ENCODE results near the gene C17orf50.

C17orf50 gene

DNA sequence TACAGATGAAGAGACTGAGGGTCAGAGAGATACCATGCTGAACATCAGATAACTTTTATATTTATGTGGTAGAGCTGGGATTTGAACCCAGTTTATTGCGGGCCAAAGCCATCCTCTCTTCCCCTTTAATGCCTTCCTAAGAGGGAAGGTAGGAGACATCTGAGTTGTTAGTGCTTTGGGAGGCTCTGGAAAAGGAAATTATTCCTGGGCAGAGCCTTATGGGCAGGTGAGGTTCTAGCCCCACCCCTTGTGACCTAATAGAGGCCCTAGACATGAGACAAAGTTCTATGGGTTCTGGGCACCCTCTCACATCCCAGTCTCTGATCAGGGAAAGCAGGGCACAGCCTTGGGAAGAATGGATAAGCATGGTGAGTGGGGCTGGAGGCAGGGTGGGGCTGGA, at the start of gene C17orf50:
C17orf50 (plus strand) TSS at position 301 of the 400 bp plus-strand sequence; CDS start at position 356, 55 bp downstream.
- DNase-seq (ENCODE audit: low read depth in 3 of 3): no peak

- DNase-seq (ENCODE audit: low read depth in 3 of 3): no peak
These were observed 49.7 kb upstream of the C17orf50 start for GRCh38 chr17:35710950-35711349.

GRCh38 chr17:35713069-35713728, 47.5 kb upstream of the C17orf50 start:
- no peak for DNase-seq (ENCODE audit: low read depth in 3 of 3)

DNA sequence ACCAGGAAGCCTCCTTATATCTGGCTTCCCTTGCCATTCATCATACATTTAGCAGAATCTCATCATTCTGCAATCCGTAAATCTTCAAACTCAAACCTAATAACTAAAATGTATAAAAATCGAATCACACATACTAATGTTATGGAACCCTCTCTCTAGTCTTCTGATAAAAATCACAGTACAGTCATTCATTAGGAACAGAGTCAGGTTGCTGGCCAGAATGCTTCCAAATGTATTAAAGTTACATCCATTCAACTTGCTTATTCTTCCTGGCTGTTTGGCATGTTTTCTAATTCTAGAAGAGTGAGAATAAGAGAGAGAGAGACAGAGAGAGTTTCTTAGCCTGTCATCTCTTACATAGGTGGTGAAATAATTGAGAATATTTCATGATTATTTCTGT, 45.7 kb upstream of the C17orf50 start:
- no peak for DNase-seq (ENCODE audit: low read depth in 3 of 3)

GRCh38 chr17:35715416-35715815, 45.3 kb upstream of the C17orf50 start:
- no peak for DNase-seq (ENCODE audit: low read depth in 3 of 3)

GRCh38 chr17:35716173-35716572, 44.5 kb upstream of the C17orf50 start:
- DNase-seq (ENCODE audit: low read depth in 3 of 3): no peak

DNA sequence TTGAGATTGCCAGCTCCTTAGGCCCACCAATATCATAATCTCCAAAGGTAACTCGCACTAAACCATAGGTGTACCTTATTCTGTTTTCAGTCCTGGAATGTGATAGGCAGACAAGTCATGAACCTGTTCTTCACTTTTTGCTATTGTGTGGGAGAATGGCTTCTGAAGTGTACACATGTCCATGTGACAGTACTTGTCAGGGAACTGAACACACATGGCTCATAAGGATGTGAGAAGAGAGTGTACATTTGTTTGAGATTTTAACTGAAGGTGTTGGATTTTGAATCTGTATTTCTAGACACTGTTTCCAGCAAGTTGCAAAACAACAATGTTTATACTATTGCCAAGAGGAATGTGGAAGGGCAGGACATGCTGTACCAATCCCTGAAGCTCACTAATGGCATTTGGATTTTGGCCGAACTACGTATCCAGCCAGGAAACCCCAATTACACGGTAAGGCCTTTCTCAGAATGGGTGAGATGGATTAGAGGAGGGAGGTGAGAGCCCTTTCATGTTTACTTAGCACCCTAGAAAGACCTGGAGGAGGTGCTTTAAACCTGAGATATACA, 43.7 kb upstream of the C17orf50 start:
- DNase-seq (ENCODE audit: low read depth in 3 of 3): no peak

DNA sequence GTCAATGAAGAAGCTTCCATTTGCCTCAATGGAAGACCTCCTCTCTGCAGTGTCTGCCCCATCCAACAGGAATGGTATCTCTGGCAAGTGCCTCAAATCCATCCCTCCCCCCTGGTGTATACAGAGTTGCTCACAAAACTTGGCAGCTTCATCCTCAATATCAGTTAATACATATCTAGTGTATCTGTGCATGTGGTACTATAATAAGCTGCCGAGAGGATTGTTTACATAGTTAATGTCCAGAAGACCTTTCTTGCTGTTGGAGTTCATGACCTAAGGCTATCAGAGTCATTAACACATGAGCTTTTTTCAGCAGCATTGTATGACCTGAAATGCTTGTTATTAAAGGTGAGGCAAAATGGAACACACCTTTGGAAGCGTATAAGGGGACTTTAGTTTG, 43.2 kb upstream of the C17orf50 start:
- DNase-seq (ENCODE audit: low read depth in 3 of 3): no peak

GRCh38 chr17:35723735-35724134, 37.0 kb upstream of the C17orf50 start:
- DNase-seq (ENCODE audit: low read depth in 3 of 3): no peak

GRCh38 chr17:35725058-35725457, 35.6 kb upstream of the C17orf50 start:
- no peak for DNase-seq (ENCODE audit: low read depth in 3 of 3)

DNA sequence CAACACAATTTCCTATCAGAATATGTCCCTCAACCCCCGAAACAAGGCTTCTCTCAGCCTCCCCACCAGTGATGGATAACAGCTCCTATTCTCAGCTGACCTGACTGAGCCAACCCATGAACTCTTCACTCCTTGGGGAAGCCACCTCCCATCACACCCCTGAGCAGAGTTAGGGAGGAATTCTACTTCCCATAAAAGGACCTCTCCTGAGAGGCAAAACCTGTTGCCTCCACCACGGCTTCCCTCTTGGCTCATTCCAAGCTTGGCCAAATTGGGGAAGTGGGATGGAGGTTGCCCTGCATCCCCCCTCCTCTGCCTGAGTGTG, 34.9 kb upstream of the C17orf50 start:
- DNase-seq (ENCODE audit: low read depth in 3 of 3): no peak

DNA sequence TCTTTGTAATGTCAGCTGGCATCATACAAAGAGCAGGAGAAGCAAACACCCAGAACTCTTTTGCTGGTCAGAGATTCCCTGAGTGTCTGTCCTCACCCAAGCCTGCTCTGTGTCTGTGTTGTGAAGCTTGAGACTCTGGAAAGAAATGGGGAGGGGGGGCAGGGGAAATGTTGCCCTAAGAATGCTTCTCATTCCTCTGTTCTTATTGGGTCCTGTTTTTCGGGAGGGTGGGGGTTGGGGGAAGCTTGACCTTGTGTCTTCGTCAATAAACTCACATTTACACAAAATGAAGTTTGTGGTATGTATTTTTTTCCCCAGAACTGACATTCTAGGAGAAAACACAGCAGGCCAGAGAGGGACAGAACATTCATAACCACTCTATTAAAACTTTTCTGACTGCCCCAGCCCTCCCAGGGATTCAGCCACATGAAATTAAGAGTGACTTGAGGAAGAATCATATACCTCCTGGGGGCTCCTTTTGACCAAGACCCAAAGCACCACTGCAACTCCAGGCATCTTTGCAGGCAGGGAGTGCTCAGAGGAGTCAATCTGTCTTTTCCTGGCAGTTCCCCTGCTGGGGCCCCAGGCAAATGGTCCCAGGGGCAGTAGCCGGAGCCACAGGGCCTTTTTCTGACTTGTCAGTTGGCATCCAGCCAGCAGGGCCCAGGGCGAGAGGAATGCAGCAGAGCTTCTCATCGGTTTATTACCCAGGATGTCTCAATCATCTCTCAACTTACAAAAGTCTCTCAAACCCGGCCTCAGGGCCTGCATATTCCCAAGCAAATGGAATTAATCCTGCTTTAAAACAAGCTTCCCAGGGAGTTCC, 34.3 kb upstream of the C17orf50 start:
- no peak for DNase-seq (ENCODE audit: low read depth in 3 of 3)

GRCh38 chr17:35726953-35727460, 33.7 kb upstream of the C17orf50 start:
- DNase-seq (ENCODE audit: low read depth in 3 of 3): no peak

- no peak for DNase-seq (ENCODE audit: low read depth in 3 of 3)
These were observed 33.1 kb upstream of the C17orf50 start for GRCh38 chr17:35727635-35728034.

- no peak for DNase-seq (ENCODE audit: low read depth in 3 of 3)
These were observed 32.1 kb upstream of the C17orf50 start for GRCh38 chr17:35728551-35728950.

- no peak for DNase-seq (ENCODE audit: low read depth in 3 of 3)
These were observed 31.3 kb upstream of the C17orf50 start for GRCh38 chr17:35729405-35729833.

DNA sequence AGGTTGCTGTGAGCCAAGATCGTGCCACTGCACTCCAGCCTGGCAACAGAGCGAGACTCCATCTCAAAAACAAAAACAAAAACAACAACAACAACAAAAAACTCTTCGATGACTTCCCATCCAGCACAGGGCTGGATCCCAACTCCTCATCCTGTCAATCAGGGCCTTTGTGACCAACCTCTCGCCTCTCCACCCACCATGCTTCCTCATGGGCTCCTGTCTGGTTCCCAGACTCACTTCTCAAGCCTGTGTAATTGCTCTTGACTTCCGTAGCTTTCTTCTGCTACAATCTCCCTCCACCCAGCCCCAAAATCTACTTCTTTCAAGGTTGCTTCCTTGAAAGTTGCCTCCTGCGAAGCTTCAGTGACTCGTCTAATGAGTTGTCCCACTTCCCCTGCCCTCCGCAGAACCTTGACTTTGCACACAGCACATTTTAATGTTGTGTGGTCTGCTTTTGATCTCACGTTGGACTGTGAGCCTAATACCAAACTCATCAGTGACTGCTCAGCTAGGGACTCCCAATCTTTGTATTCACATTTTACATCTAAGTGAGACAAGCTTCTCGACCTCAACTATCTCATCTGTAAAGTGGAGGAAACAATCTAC, 30.2 kb upstream of the C17orf50 start:
- no peak for DNase-seq (ENCODE audit: low read depth in 3 of 3)

GRCh38 chr17:35731239-35731916, 29.3 kb upstream of the C17orf50 start, which contains the start of gene RASL10B:
TSS of gene RASL10B (plus strand) at chr17:35731639. CDS start at chr17:35735185, 3,546 bp downstream.
- peak; percentile 35 to 50 (median 35) for DNase-seq (ENCODE audit: low read depth in 3 of 3)

GRCh38 chr17:35731917-35732805, 28.5 kb upstream of the C17orf50 start:
- no peak for DNase-seq (ENCODE audit: low read depth in 3 of 3)

DNA sequence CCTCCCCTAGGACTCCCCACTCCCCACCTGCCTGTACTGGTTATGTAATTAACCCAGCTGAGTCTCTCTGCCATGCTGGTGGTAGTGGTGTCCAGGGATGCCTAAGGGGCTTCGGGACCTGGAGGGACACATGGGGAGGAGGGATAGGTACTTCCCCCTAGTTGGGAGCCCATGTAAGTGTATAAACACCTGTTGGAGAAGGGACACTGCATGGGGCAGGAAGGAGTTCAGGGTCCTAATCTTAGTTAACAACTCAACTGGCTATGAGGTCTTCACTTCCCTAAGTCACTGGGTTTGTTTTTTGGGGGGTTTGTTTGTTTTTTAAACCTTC, 27.9 kb upstream of the C17orf50 start:
- no peak for DNase-seq (ENCODE audit: low read depth in 3 of 3)

DNA sequence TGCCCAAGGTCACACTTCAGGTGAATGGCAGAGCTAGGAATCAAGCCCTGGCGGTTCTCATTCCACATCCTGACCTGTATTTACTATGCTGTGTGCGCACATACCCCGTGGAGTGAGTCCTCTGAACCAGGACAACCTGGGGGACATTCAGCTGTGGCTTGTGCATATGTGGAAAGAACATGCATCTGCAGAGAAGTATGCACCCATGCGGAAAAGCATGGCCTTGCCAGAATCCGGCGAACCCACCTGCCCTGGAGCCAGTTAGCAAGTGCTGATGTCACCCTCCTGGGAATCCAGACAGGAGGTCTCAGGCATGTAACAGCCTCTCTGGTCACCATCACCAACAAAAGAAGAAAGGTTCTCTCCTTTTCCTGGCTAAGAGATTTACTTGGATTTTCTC, 27.3 kb upstream of the C17orf50 start:
- no peak for DNase-seq (ENCODE audit: low read depth in 3 of 3)
